GM12801 (cell line): ENCODE data around the gene PSMA7.

Source experiments
- CTCF ChIP-seq: IDR thresholded peaks from one replicate; pipeline ENCODE4 v1.5.1; 2011; ENCODE audit warnings: control low read depth; ENCODE audit not compliant: insufficient read length; ENCODE audit errors: extremely low read depth

The PSMA7 gene

GRCh38 chr20:62133051-62133845 lies 9.9 kb downstream of the PSMA7 start:
- no peak for TF ChIP-seq CTCF

GRCh38 chr20:62132421-62132820 lies 10.8 kb downstream of the PSMA7 start:
- TF ChIP-seq CTCF = no peak

- TF ChIP-seq CTCF = no peak
Observed at GRCh38 chr20:62131560-62132320, 11.5 kb downstream of the PSMA7 start.

GRCh38 chr20:62129731-62130531 lies 13.3 kb downstream of the PSMA7 start:
- no peak for TF ChIP-seq CTCF

GRCh38 chr20:62128502-62128901 lies 14.7 kb downstream of the PSMA7 start:
- no peak for TF ChIP-seq CTCF

- TF ChIP-seq CTCF = no peak
Observed at GRCh38 chr20:62127799-62128198, 15.4 kb downstream of the PSMA7 start.

GRCh38 chr20:62126141-62126540 lies 17.1 kb downstream of the PSMA7 start:
- TF ChIP-seq CTCF = no peak
